H1 (cell line): ENCODE results near the gene B3GALNT1.

ENCODE experiments used
- CBX5 ChIP-seq: fragments of 300-800, 300-1000 bp; sonication (generic); IDR thresholded peaks from 2 replicates; pipeline ENCODE4 v1.7.1; 2016; ENCODE audit warnings: antibody characterized with exemption, low read length, low read depth
- CEBPB ChIP-seq: IDR thresholded peaks from 2 replicates; pipeline ENCODE4 v1.6.1; 2012; ENCODE audit warnings: low read depth, low read length
- EP300 ChIP-seq, 2 experiments: IDR thresholded peaks; 1 replicate in 1 of 2; 2 replicates in 1 of 2; pipeline ENCODE4 v1.6.1; 2011 to 2012; ENCODE audit warnings: low read depth in 2 of 2, low read length in 2 of 2, mild to moderate bottlenecking in 2 of 2, borderline replicate concordance in 1 of 2, inconsistent platforms in 1 of 2, moderate library complexity in 1 of 2
- EZH2 ChIP-seq: fragments of 200-600 bp; sonication (generic); IDR thresholded peaks from 2 replicates; pipeline ENCODE4 v1.7.1; 2012; ENCODE audit warnings: low read depth, mild to moderate bottlenecking, moderate library complexity, low read length, inconsistent platforms; ENCODE audit not compliant: severe bottlenecking
- GABPA ChIP-seq: IDR thresholded peaks from 2 replicates; pipeline ENCODE4 v1.6.1; 2011; ENCODE audit warnings: mild to moderate bottlenecking, low read length, moderate library complexity, borderline replicate concordance; ENCODE audit not compliant: insufficient read depth
- JUN ChIP-seq: IDR thresholded peaks from 2 replicates; pipeline ENCODE4 v1.6.1; 2011; ENCODE audit warnings: low read depth, mild to moderate bottlenecking, improper control_type of control experiment, low read length
- KDM1A ChIP-seq: fragments of 200-600, 300-600 bp; sonication (generic); IDR thresholded peaks from 2 replicates; pipeline ENCODE4 v1.7.1; 2016; ENCODE audit warnings: mild to moderate bottlenecking, low read length, borderline replicate concordance
- POLR2A ChIP-seq, 2 experiments: IDR thresholded peaks; 1 replicate in 1 of 2; 2 replicates in 1 of 2; pipeline ENCODE4 v1.6.1; 2011; ENCODE audit warnings: low read depth in 2 of 2, low read length in 2 of 2, mild to moderate bottlenecking in 2 of 2; ENCODE audit errors: control extremely low read depth in 1 of 2
- RFX5 ChIP-seq: IDR thresholded peaks from 2 replicates; pipeline ENCODE4 v1.6.1; 2011; ENCODE audit warnings: low read depth, low read length, improper control_type of control experiment, borderline replicate concordance
- SP1 ChIP-seq: IDR thresholded peaks from 2 replicates; pipeline ENCODE4 v1.6.1; 2011; ENCODE audit warnings: low read depth, low read length
- SP2 ChIP-seq: IDR thresholded peaks from 2 replicates; pipeline ENCODE4 v1.6.1; 2012; ENCODE audit warnings: mild to moderate bottlenecking, low read length, inconsistent platforms
- SP4 ChIP-seq: IDR thresholded peaks from 2 replicates; pipeline ENCODE4 v1.6.1; 2012; ENCODE audit warnings: low read length, inconsistent platforms
- TF ChIP-seq, protein P1 (sequence below), 3 experiments: IDR thresholded peaks; 1 replicate in 2 of 3; 2 replicates in 1 of 3; pipeline versions ENCODE4 v1.5.1 to v1.6.1; 2011; ENCODE audit warnings: low read length in 3 of 3, mild to moderate bottlenecking in 3 of 3, inconsistent platforms in 2 of 3, low read depth in 1 of 3, moderate library complexity in 1 of 3; ENCODE audit not compliant: insufficient read depth in 1 of 3; ENCODE audit errors: control extremely low read depth in 1 of 3
- TF ChIP-seq, protein P2 (sequence below): IDR thresholded peaks from 2 replicates; pipeline ENCODE4 v1.6.1; 2011; ENCODE audit warnings: low read length, improper control_type of control experiment

DNA sequence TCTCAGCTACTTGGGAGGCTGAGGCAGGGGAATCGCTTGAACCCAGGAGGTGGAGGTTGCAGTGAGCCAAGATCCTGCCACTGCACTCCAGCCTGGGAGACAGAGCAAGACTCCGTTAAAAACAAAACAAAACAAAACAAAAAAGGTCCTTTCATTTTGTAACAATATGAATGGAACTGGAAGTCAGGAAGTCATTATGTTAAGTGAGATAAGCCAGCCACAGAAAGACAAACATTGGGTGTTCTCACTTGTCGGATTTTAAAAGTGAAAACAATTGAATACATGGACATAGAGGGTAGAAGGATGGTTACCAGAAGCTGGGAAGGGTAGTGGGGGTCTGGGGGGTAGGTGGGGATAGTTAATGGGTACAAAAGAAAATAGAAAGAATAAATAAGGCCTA lies 12.5 kb upstream of the B3GALNT1 start:
- TF ChIP-seq, protein P1, sequence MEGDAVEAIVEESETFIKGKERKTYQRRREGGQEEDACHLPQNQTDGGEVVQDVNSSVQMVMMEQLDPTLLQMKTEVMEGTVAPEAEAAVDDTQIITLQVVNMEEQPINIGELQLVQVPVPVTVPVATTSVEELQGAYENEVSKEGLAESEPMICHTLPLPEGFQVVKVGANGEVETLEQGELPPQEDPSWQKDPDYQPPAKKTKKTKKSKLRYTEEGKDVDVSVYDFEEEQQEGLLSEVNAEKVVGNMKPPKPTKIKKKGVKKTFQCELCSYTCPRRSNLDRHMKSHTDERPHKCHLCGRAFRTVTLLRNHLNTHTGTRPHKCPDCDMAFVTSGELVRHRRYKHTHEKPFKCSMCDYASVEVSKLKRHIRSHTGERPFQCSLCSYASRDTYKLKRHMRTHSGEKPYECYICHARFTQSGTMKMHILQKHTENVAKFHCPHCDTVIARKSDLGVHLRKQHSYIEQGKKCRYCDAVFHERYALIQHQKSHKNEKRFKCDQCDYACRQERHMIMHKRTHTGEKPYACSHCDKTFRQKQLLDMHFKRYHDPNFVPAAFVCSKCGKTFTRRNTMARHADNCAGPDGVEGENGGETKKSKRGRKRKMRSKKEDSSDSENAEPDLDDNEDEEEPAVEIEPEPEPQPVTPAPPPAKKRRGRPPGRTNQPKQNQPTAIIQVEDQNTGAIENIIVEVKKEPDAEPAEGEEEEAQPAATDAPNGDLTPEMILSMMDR (IDR thresholded peaks at IDR 0.05; ENCODE audit: control extremely low read depth in 1 of 3, insufficient read depth in 1 of 3, low read depth in 1 of 3, low read length in 3 of 3) = no peak
- TF ChIP-seq, protein P2, sequence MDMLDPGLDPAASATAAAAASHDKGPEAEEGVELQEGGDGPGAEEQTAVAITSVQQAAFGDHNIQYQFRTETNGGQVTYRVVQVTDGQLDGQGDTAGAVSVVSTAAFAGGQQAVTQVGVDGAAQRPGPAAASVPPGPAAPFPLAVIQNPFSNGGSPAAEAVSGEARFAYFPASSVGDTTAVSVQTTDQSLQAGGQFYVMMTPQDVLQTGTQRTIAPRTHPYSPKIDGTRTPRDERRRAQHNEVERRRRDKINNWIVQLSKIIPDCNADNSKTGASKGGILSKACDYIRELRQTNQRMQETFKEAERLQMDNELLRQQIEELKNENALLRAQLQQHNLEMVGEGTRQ = no peak
- no peak for TF ChIP-seq EZH2
- TF ChIP-seq POLR2A (IDR thresholded peaks at IDR 0.05; ENCODE audit: control extremely low read depth in 1 of 2, low read depth in 2 of 2, low read length in 2 of 2) = no peak
- TF ChIP-seq EP300 (IDR thresholded peaks at IDR 0.05; ENCODE audit: borderline replicate concordance in 1 of 2, low read depth in 2 of 2, low read length in 2 of 2) = no peak
- no peak for TF ChIP-seq JUN
- TF ChIP-seq SP2 = no peak
- no peak for TF ChIP-seq CEBPB
- TF ChIP-seq CBX5 = no peak
- TF ChIP-seq RFX5 = no peak
- no peak for TF ChIP-seq GABPA
- no peak for TF ChIP-seq SP4
- no peak for TF ChIP-seq SP1
- TF ChIP-seq KDM1A = no peak
